Measurements from ENCODE around the gene NDP.

The NDP gene

GRCh38 chrX:43973249-43974099 is at the start of gene NDP:
TSS of gene NDP (minus strand) at chrX:43973390. CDS start at chrX:43958645, 14,745 bp downstream.
- no peak for DNase-seq (ENCODE audit: low read depth in 2 of 2)

DNA sequence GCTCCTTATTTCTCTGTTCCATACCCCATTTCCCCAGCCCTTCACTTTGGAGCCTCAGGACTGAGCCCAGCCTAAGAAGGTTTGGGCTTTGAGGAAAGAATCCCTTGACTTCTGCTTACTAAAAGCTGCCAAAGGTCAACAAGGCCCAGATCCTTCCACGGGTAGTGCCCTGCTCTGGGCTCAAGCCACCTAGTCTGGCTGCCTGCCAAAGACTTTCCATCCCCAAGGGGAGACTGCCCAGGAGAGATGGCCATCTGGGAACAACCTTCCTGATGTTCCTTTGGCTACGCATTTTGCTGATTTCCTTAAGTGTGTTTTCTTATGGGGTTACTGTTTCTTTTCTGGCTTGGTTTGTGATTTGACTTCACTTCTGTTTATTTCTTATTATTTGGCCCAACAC is 49.8 kb upstream of the NDP start:
- no peak for DNase-seq (ENCODE audit: low read depth in 2 of 2)

- no peak for DNase-seq (ENCODE audit: low read depth in 2 of 2)
These were observed 47.5 kb upstream of the NDP start for GRCh38 chrX:44020693-44021092.

DNA sequence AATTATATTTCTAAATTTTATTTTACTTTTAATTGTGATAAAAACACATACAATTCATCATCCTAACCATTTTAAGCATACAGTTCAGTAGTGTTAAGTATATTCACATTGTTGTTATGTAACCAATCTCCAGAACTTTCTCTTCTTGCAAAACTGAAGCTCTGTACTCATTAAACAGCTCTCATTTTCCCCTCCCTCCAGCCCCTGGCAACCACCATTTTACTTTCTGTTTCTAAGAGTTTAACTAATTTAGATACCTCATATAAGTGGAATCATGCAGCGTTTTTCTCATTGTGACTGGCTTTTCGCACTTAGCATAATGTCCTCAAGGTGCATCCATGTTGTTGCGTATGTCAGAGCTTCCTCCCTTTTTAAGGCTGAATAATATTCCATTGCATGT is 46.7 kb upstream of the NDP start:
- no peak for DNase-seq (ENCODE audit: low read depth in 2 of 2)

DNA sequence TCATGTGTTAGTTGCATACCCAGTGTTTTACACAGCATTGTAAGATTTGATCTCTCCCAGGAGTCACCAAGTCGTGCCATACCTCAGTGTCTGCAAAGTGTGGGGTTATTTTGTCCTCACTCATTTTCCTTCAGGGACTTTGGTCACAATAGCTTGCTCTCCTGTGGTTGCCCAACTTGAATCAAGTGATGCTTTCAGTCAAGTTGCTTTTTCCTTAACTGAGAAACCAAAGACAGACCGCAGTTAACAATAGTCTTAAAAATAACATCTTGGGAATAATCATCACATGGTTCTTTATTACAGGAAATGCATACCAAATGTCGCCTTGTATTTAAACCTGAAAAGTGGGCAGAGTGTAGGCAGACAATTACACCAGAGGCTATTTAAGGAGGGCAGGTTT is 44.5 kb upstream of the NDP start:
- no peak for DNase-seq (ENCODE audit: low read depth in 2 of 2)

DNA sequence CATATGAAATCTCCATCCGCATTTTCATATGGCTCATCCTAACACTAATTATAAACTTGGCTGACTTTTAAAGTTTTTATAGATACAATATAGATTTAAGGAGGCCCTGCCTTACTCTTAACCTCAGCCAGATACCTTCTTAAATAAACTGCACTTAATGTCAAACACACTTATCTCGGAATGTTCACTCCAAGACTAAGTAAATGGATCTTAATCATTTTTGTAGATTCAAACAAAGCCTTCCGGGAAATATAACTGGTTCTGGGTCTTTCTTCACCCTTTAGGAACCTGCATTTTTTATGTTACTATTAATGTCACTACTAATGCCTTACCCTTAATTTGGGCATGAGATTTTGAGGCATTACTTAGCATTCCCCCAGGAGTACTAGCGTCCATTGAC is 43.7 kb upstream of the NDP start:
- no peak for DNase-seq (ENCODE audit: low read depth in 2 of 2)

- peak; percentile 34 to 39 for DNase-seq (ENCODE audit: low read depth in 2 of 2)
These were observed 39.4 kb upstream of the NDP start for GRCh38 chrX:44012484-44013096.

- DNase-seq (ENCODE audit: low read depth in 2 of 2): no peak
These were observed 38.3 kb upstream of the NDP start for GRCh38 chrX:44011506-44011905.

GRCh38 chrX:44010626-44011025 is 37.4 kb upstream of the NDP start:
- DNase-seq (ENCODE audit: low read depth in 2 of 2): no peak

- DNase-seq (ENCODE audit: low read depth in 2 of 2): no peak
These were observed 32.9 kb upstream of the NDP start for GRCh38 chrX:44006081-44006480.

GRCh38 chrX:44003975-44004374 is 30.8 kb upstream of the NDP start:
- DNase-seq (ENCODE audit: low read depth in 2 of 2): no peak

- no peak for DNase-seq (ENCODE audit: low read depth in 2 of 2)
These were observed 29.4 kb upstream of the NDP start for GRCh38 chrX:44002567-44002966.

DNA sequence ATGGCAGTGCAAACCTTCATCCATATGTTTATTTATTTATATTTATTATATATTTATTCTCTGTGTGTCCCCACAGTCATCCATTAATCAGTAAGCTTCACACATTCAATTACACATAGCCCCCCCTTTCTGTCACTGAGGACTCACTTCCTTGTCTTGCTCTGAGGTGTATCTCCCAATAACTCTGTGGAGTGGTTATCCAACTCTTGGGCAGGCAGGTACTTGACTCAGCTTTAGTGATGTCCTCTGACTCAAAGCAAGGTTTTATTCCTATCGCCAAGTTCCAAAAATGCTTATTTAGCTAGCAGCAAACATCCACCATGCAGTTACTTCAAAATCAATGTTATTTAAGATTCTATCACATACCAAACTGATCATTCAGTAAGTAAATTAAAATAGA is 25.2 kb upstream of the NDP start:
- no peak for DNase-seq (ENCODE audit: low read depth in 2 of 2)

DNA sequence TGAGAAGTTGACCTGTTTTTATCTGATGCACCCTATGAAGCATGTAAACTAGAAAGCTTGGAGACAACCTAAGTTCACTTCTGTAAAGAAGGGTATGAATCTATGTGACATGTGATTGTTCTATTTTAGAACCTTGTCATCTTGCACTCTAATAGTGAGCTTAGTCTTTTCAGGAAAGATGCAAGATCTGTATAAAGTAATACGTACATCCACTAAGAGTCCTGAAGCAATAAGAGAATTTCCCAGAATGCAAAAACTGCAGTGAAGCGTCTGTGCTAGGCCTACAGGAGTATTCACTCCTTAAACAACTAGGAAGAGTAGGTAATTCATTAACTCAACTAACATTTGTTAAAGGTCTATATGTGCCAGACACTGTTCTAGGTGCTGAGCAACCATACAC is 23.3 kb upstream of the NDP start:
- no peak for DNase-seq (ENCODE audit: low read depth in 2 of 2)

GRCh38 chrX:43986083-43986482 is 12.9 kb upstream of the NDP start:
- no peak for DNase-seq (ENCODE audit: low read depth in 2 of 2)

- no peak for DNase-seq (ENCODE audit: low read depth in 2 of 2)
These were observed 12.3 kb upstream of the NDP start for GRCh38 chrX:43985511-43985910.

GRCh38 chrX:43978226-43978625 is 5.0 kb upstream of the NDP start:
- DNase-seq (ENCODE audit: low read depth in 2 of 2): no peak

DNA sequence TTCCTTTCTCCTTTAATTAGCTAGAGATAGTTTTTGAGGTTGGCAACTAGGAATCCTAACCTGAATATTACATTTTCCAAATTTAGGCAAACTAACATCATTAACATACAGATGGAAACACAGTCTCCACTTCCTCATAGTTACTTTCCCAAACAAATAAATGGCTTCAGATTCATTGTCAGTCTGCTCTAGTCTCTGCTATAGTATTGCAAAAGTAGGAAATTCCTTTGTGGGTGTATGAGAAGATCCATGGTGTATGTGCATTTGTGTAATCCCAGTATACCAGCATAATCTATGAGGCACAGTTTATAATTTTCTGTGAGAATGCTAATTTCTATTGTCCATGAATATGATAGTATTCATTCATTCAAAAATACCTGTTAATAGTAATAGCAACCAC is 3.0 kb upstream of the NDP start:
- no peak for DNase-seq (ENCODE audit: low read depth in 2 of 2)

- no peak for DNase-seq (ENCODE audit: low read depth in 2 of 2)
These were observed 2.6 kb upstream of the NDP start for GRCh38 chrX:43975796-43976195.

DNA sequence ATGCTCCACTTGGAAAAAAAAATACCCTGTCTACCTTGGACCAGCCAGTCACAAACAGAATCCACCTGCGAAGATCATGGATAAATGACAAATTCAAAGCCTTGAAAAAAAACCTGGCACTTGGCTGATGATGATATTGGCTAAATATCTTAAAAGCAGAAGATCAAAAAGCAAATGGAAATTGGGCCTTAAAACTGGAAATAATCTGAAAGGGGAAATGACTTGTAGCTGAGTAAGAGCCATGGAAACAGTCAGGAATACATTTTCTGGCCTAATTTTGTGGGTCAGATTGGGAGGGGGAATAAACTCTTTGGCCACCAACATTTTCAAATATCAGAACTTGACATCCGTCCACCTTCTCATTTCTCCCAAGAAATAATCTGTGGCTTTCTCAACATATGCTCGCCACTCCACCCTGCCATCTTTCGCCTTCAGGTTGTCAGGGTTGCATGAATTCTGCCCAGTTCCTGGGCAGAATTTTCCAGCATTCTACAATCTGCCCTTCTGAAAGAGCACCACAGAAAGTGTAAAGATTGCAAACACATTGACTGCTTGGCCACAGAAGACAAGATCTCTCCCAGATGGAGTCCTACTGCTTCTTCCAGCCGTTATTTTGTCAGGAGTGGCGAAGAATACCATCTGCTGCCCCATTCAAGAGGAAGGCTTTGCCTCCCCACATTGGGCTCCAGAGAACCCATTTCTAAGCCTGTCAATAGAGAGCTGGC is 1.7 kb upstream of the NDP start:
- no peak for DNase-seq (ENCODE audit: low read depth in 2 of 2)

- DNase-seq (ENCODE audit: low read depth in 2 of 2): no peak
These were observed 898 bp upstream of the NDP start for GRCh38 chrX:43974100-43974475.

GRCh38 chrX:43971966-43972961 is 926 bp downstream of the NDP start:
- DNase-seq (ENCODE audit: low read depth in 2 of 2): no peak

All from stimulated activated CD8-positive, alpha-beta memory T cell treated with anti-CD3 and anti-CD28 coated beads, Interleukin-2, amount 100 ng/mL, for 48 hours (primary cell).